H1 (cell line): ENCODE measurements around the gene CHST9. TPM values are rescaled to one million over a fixed set of nuclear protein-coding genes. Genes with fewer than 3 reads are reported as not detected.
A peak's percentile ranks its signal among the peaks of the same experiment; 100 is the strongest.

Experiments
- BACH1 ChIP-seq: IDR thresholded peaks from 2 replicates; pipeline ENCODE4 v1.6.1; 2012; ENCODE audit warnings: low read length, improper control_type of control experiment
- CEBPB ChIP-seq: IDR thresholded peaks from 2 replicates; pipeline ENCODE4 v1.6.1; 2012; ENCODE audit warnings: low read depth, low read length
- GABPA ChIP-seq: IDR thresholded peaks from 2 replicates; pipeline ENCODE4 v1.6.1; 2011; ENCODE audit warnings: mild to moderate bottlenecking, low read length, moderate library complexity, borderline replicate concordance; ENCODE audit not compliant: insufficient read depth
- GTF2F1 ChIP-seq: IDR thresholded peaks from 2 replicates; pipeline ENCODE4 v1.6.1; 2012; ENCODE audit warnings: low read depth, low read length, improper control_type of control experiment, borderline replicate concordance
- HDAC2 ChIP-seq, 2 experiments: fragments of 300-600 bp in 1 of 2; sonication (generic) in 1 of 2; IDR thresholded peaks; 2 replicates each; pipeline ENCODE4 v1.6.1; 2011 to 2012; ENCODE audit warnings: low read depth in 2 of 2, low read length in 2 of 2, mild to moderate bottlenecking in 2 of 2, moderate library complexity in 2 of 2, borderline replicate concordance in 1 of 2, inconsistent platforms in 1 of 2
- NRF1 ChIP-seq: IDR thresholded peaks from 2 replicates; pipeline ENCODE4 v1.6.1; 2011; ENCODE audit warnings: mild to moderate bottlenecking, low read depth, low read length, improper control_type of control experiment
- POLR2AphosphoS5 ChIP-seq: IDR thresholded peaks from 2 replicates; pipeline ENCODE4 v1.6.1; 2011; ENCODE audit warnings: low read depth, low read length
- SIRT6 ChIP-seq: IDR thresholded peaks from one replicate; pipeline ENCODE4 v1.7.1; 2012; ENCODE audit warnings: low read length, inconsistent platforms
- SP2 ChIP-seq: IDR thresholded peaks from 2 replicates; pipeline ENCODE4 v1.6.1; 2012; ENCODE audit warnings: mild to moderate bottlenecking, low read length, inconsistent platforms
- SP4 ChIP-seq: IDR thresholded peaks from 2 replicates; pipeline ENCODE4 v1.6.1; 2012; ENCODE audit warnings: low read length, inconsistent platforms
- SRF ChIP-seq: IDR thresholded peaks from 2 replicates; pipeline ENCODE4 v1.6.1; 2011; ENCODE audit warnings: mild to moderate bottlenecking, low read depth, low read length, moderate library complexity
- polyA plus RNA-seq, 7 experiments: library from polyadenylated mRNA; depleted of rRNA in 3 of 7; stranded (reverse) in 5 of 7; unstranded in 2 of 7; fragments of >200 nt in 5 of 7; fragments of 200-250 nt in 2 of 7; gene quantifications; 1 replicate in 5 of 7; 2 replicates in 1 of 7; 4 replicates in 1 of 7; pipeline versions ENCODE4 v1.2.1 to v1.2.3, GENCODE V29; 2011 to 2013; ENCODE audit warnings: missing spikeins in 2 of 7, mixed read lengths in 2 of 7
- total RNA-seq: library from RNA; stranded (reverse); fragmentation: NEBNext Ultra II Directional; extraction: Animal tissue kit (Norgen Biotek cat#: 25700); gene quantifications from 2 replicates; pipeline ENCODE4 v1.2.1, GENCODE V29; 2021
- TF ChIP-seq, protein P1 (sequence below): fragments of 300-600 bp; sonication (generic); IDR thresholded peaks from 2 replicates; pipeline ENCODE4 v1.7.1; 2012; ENCODE audit warnings: low read length, moderate library complexity, mild to moderate bottlenecking, inconsistent platforms; ENCODE audit not compliant: insufficient replicate concordance
- TF ChIP-seq, protein P2 (sequence below): IDR thresholded peaks from 2 replicates; pipeline ENCODE4 v1.6.1; 2012; ENCODE audit warnings: inconsistent platforms

Gene CHST9
- total and polyA plus RNA-seq, 2 of the 8 experiments (the other 6 are each of a cell fraction or from before 2014, with no cell fraction given), result 3.2 to 24.3 TPM

DNA sequence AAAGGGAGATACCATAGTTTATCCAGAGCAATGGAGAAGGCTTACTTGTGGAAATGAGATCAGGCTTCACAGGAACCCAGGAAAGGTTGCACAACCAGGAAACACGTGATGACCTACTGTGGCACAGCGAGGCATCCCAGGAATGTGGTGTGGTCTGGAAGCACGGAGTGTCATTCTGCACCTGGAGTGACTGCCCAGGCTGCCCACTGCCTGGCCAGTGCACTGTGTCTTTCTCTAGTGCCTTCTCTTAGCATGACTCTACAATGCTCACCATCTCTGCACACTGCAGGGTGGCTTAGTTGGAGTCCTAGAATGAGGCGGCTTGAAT lies 48.9 kb downstream of the CHST9 start (continued):
- TF ChIP-seq, protein P1, sequence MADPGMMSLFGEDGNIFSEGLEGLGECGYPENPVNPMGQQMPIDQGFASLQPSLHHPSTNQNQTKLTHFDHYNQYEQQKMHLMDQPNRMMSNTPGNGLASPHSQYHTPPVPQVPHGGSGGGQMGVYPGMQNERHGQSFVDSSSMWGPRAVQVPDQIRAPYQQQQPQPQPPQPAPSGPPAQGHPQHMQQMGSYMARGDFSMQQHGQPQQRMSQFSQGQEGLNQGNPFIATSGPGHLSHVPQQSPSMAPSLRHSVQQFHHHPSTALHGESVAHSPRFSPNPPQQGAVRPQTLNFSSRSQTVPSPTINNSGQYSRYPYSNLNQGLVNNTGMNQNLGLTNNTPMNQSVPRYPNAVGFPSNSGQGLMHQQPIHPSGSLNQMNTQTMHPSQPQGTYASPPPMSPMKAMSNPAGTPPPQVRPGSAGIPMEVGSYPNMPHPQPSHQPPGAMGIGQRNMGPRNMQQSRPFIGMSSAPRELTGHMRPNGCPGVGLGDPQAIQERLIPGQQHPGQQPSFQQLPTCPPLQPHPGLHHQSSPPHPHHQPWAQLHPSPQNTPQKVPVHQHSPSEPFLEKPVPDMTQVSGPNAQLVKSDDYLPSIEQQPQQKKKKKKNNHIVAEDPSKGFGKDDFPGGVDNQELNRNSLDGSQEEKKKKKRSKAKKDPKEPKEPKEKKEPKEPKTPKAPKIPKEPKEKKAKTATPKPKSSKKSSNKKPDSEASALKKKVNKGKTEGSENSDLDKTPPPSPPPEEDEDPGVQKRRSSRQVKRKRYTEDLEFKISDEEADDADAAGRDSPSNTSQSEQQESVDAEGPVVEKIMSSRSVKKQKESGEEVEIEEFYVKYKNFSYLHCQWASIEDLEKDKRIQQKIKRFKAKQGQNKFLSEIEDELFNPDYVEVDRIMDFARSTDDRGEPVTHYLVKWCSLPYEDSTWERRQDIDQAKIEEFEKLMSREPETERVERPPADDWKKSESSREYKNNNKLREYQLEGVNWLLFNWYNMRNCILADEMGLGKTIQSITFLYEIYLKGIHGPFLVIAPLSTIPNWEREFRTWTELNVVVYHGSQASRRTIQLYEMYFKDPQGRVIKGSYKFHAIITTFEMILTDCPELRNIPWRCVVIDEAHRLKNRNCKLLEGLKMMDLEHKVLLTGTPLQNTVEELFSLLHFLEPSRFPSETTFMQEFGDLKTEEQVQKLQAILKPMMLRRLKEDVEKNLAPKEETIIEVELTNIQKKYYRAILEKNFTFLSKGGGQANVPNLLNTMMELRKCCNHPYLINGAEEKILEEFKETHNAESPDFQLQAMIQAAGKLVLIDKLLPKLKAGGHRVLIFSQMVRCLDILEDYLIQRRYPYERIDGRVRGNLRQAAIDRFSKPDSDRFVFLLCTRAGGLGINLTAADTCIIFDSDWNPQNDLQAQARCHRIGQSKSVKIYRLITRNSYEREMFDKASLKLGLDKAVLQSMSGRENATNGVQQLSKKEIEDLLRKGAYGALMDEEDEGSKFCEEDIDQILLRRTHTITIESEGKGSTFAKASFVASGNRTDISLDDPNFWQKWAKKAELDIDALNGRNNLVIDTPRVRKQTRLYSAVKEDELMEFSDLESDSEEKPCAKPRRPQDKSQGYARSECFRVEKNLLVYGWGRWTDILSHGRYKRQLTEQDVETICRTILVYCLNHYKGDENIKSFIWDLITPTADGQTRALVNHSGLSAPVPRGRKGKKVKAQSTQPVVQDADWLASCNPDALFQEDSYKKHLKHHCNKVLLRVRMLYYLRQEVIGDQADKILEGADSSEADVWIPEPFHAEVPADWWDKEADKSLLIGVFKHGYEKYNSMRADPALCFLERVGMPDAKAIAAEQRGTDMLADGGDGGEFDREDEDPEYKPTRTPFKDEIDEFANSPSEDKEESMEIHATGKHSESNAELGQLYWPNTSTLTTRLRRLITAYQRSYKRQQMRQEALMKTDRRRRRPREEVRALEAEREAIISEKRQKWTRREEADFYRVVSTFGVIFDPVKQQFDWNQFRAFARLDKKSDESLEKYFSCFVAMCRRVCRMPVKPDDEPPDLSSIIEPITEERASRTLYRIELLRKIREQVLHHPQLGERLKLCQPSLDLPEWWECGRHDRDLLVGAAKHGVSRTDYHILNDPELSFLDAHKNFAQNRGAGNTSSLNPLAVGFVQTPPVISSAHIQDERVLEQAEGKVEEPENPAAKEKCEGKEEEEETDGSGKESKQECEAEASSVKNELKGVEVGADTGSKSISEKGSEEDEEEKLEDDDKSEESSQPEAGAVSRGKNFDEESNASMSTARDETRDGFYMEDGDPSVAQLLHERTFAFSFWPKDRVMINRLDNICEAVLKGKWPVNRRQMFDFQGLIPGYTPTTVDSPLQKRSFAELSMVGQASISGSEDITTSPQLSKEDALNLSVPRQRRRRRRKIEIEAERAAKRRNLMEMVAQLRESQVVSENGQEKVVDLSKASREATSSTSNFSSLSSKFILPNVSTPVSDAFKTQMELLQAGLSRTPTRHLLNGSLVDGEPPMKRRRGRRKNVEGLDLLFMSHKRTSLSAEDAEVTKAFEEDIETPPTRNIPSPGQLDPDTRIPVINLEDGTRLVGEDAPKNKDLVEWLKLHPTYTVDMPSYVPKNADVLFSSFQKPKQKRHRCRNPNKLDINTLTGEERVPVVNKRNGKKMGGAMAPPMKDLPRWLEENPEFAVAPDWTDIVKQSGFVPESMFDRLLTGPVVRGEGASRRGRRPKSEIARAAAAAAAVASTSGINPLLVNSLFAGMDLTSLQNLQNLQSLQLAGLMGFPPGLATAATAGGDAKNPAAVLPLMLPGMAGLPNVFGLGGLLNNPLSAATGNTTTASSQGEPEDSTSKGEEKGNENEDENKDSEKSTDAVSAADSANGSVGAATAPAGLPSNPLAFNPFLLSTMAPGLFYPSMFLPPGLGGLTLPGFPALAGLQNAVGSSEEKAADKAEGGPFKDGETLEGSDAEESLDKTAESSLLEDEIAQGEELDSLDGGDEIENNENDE, result no peak
- TF ChIP-seq BACH1, result no peak
- no peak for TF ChIP-seq SP2
- TF ChIP-seq, protein P2, sequence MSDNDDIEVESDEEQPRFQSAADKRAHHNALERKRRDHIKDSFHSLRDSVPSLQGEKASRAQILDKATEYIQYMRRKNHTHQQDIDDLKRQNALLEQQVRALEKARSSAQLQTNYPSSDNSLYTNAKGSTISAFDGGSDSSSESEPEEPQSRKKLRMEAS, result 0 out of 2 replicates have a peak, but pooled peaks have one; percentile 41
- no peak; the same call in 1 of the 2 replicates for TF ChIP-seq POLR2AphosphoS5
- no peak for TF ChIP-seq GABPA
- no peak for TF ChIP-seq SRF
- no peak for TF ChIP-seq SP4
- TF ChIP-seq CEBPB, result peak; percentile 99
- TF ChIP-seq HDAC2 (IDR thresholded peaks at IDR 0.05; ENCODE audit: borderline replicate concordance in 1 of 2, low read depth in 2 of 2, low read length in 2 of 2), result no peak
- no peak for TF ChIP-seq SIRT6
- no peak for TF ChIP-seq NRF1
- no peak for TF ChIP-seq GTF2F1
